ENCODE results near the gene TRAF5.

DNA sequence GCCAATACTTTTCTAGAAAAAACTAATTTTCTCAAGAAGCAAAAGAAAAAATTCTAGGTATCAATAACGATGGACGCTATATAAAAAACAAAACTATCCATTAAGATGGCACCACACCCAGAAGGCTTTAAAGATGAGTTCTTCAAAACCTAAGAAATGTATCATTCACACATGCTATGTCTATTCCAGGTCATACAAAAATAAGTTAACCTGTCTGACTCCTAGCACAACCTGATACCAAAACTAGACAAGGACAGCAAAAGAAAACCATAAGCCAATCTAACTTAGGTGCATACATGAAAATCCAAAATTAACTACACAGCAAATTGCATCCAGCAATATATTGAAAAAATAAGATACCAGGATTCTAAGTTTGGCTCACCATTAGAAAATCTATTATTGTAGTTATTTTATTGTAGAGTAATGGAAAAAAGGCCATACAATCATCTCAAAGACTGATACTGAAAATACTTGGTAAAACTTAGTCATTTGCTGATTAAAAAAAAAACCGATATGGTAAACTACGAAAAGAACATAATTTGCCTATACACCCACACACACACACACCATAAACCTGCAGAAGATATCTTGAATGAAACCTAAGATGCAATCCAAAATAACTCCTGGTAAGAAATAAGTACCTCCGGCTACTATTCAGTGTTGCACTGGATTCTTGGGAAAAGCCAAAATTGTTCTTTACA lies 55.0 kb downstream of the TRAF5 start:
- TF ChIP-seq ZNF416 (CRISPR knock-in tag; IDR thresholded peaks at IDR 0.05) (no peak), TEAD4 (CRISPR knock-in tag; IDR thresholded peaks at IDR 0.05) (no peak)
- TF ChIP-seq, protein P1, sequence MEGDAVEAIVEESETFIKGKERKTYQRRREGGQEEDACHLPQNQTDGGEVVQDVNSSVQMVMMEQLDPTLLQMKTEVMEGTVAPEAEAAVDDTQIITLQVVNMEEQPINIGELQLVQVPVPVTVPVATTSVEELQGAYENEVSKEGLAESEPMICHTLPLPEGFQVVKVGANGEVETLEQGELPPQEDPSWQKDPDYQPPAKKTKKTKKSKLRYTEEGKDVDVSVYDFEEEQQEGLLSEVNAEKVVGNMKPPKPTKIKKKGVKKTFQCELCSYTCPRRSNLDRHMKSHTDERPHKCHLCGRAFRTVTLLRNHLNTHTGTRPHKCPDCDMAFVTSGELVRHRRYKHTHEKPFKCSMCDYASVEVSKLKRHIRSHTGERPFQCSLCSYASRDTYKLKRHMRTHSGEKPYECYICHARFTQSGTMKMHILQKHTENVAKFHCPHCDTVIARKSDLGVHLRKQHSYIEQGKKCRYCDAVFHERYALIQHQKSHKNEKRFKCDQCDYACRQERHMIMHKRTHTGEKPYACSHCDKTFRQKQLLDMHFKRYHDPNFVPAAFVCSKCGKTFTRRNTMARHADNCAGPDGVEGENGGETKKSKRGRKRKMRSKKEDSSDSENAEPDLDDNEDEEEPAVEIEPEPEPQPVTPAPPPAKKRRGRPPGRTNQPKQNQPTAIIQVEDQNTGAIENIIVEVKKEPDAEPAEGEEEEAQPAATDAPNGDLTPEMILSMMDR (IDR thresholded peaks at IDR 0.05): no peak
- TF ChIP-seq, protein P2, sequence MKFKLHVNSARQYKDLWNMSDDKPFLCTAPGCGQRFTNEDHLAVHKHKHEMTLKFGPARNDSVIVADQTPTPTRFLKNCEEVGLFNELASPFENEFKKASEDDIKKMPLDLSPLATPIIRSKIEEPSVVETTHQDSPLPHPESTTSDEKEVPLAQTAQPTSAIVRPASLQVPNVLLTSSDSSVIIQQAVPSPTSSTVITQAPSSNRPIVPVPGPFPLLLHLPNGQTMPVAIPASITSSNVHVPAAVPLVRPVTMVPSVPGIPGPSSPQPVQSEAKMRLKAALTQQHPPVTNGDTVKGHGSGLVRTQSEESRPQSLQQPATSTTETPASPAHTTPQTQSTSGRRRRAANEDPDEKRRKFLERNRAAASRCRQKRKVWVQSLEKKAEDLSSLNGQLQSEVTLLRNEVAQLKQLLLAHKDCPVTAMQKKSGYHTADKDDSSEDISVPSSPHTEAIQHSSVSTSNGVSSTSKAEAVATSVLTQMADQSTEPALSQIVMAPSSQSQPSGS (CRISPR knock-in tag; IDR thresholded peaks at IDR 0.05; ENCODE audit: borderline replicate concordance, low read depth): no peak
